ENCODE data around the gene DNPEP. TPM values are rescaled to one million over a fixed set of nuclear protein-coding genes. Genes with fewer than 3 reads are reported as not detected.

Gene DNPEP
- total and polyA plus RNA-seq, 2 of the 8 experiments (the other 6 are each of a cell fraction or from before 2014, with no cell fraction given): 59.8 to 109 TPM

- Histone ChIP-seq H4K91ac (replicated peaks; ENCODE audit: insufficient read length, low read length) (no peak overlapping the region), H3K36me3 (ENCODE audit: control insufficient read depth in 2 of 4, insufficient read depth in 4 of 4, low read length in 3 of 4) (no peaks in the 10 kb centered on the region), H3K4me3 (ENCODE audit: extremely low read depth in 1 of 4, insufficient read depth in 2 of 4, low read depth in 3 of 4, low read length in 4 of 4) (no peak overlapping the region), H2BK20ac (ENCODE audit: low read length) (no peak overlapping the region), H2AFZ (ENCODE audit: low read length) (no peak overlapping the region), H2BK5ac (ENCODE audit: low read depth, low read length) (no peak overlapping the region), H4K20me1 (replicated peaks in 1 of 2; ENCODE audit: control insufficient read depth in 1 of 2, insufficient read depth in 2 of 2, low read length in 2 of 2) (no peaks in the 10 kb centered on the region), H2BK12ac (ENCODE audit: low read depth, low read length) (no peak overlapping the region), H3K56ac (replicated peaks; ENCODE audit: insufficient read length, low read depth, low read length) (no peak overlapping the region), H4K8ac (ENCODE audit: extremely low read depth, insufficient read depth, low read length) (no peak overlapping the region), H3K4me1 (replicated peaks in 1 of 4; ENCODE audit: control insufficient read depth in 3 of 4, insufficient read depth in 4 of 4, low read length in 3 of 4) (peaks cover 2 to 16% (median 3%) of the 10 kb centered on the region in 4 experiments; a peak in 5 of 7 replicates), H3K23me2 (ENCODE audit: low read depth, low read length) (no peaks in the 10 kb centered on the region), H4K5ac (ENCODE audit: insufficient read length, low read depth, low read length) (no peak overlapping the region), H2AK5ac (ENCODE audit: low read depth, low read length) (no peak overlapping the region), H3K4me2 (ENCODE audit: insufficient read depth in 1 of 2, low read depth in 2 of 2, low read length in 2 of 2) (no peak overlapping the region), H3K23ac (ENCODE audit: insufficient read length) (no peak overlapping the region), H3K18ac (ENCODE audit: extremely low read depth, low read length) (no peak overlapping the region), H3K4ac (replicated peaks; ENCODE audit: insufficient read length, low read depth, low read length) (no peak overlapping the region), H3K27me3 (replicated peaks in 1 of 4; ENCODE audit: control insufficient read depth in 3 of 4, extremely low read depth in 1 of 4, insufficient read depth in 3 of 4, low read length in 3 of 4) (no peaks in the 10 kb centered on the region; a peak in 1 of 7 replicates), H3K9me3 (ENCODE audit: insufficient read depth in 2 of 2, low read depth in 1 of 2, low read length in 1 of 2) (no peaks in the 10 kb centered on the region), H2BK120ac (replicated peaks; ENCODE audit: low read depth, low read length) (no peak overlapping the region), H3K9ac (replicated peaks in 1 of 4; ENCODE audit: extremely low read depth in 1 of 4, low read depth in 3 of 4, low read length in 3 of 4) (no peak overlapping the region), H2BK15ac (ENCODE audit: low read length) (no peak overlapping the region), H3K27ac (ENCODE audit: low read depth, low read length) (no peak overlapping the region), H3K14ac (ENCODE audit: insufficient read length) (no peak overlapping the region), H3K79me2 (ENCODE audit: control insufficient read depth in 1 of 2, insufficient read depth in 2 of 2, low read length in 2 of 2) (no peaks in the 10 kb centered on the region), H3K79me1 (ENCODE audit: low read depth, low read length) (no peaks in the 10 kb centered on the region)
- 84% methylated on average over 5 of the region's 5 CpGs; no CpG with 5 or more reads in 1 of the 2 experiments for WGBS, 2 experiments (ENCODE audit: extremely low coverage in 1 of 2, insufficient coverage in 1 of 2, insufficient read length in 1 of 2, insufficient replicate concordance in 2 of 2, low coverage in 1 of 2, low lambda C conversion rate in 2 of 2, missing lambda C conversion rate in 1 of 2)
- POLR2A ChIA-PET (ENCODE audit: partially characterized antibody): no interaction called here
- DNase-seq (ENCODE audit: low read depth in 1 of 2, low spot score in 2 of 2) (no peak), FAIRE-seq (no peak)
- CTCF ChIA-PET (ENCODE audit: partially characterized antibody): interaction anchor here (0.6 to 8.9 kb wide), 6 partner anchors 9 to 216 kb away, joined by 3 to 142 read pairs (median 6); partner anchors contain the start of gene DNPEP
- no peak for TF ChIP-seq SP1 (IDR thresholded peaks at IDR 0.05; ENCODE audit: low read depth, low read length)
- TF ChIP-seq SIX5 (IDR thresholded peaks at IDR 0.05; ENCODE audit: low read depth, low read length): no peak
These were observed 11.1 kb upstream of the DNPEP start for GRCh38 chr2:219398721-219399363.

All from H1 (cell line).